CD4-positive, alpha-beta memory T cell (primary cell): ENCODE data around the gene LHX4. TPM values are rescaled to one million over a fixed set of nuclear protein-coding genes. Genes with fewer than 3 reads are reported as not detected.
A peak's percentile ranks its signal among the peaks of the same experiment; 100 is the strongest.
"Not testable (repeated sequence)": the region's sequence is repeated elsewhere in the genome, so short reads cannot be mapped to it uniquely, and the experiment has no call there.

Source experiments
- CTCF ChIA-PET: fragments of 350-600 bp; sonication (Branson Sonifier 250); formaldehyde crosslinking; loops from one replicate; lab custom pipeline; 2021; ENCODE audit warnings: inconsistent platforms; ENCODE audit not compliant: partially characterized antibody; lab: Charles Lee
- POLR2A ChIA-PET: fragments of 350-600 bp; sonication (Branson Sonifier 250); formaldehyde crosslinking; loops from one replicate; lab custom pipeline; 2021; ENCODE audit not compliant: partially characterized antibody; lab: Charles Lee
- DNase-seq, 5 donors: peaks; one replicate each; pipeline versions ENCODE4 v3.0.0 to v3.0.0-alpha.2; 2020 to 2022; ENCODE audit warnings: mixed read lengths in 1 of 5
- H3K27ac ChIP-seq: one replicate; pipeline ENCODE4 v1.7.0; 2013; ENCODE audit warnings: low read depth, low read length
- H3K27me3 ChIP-seq: 2 replicates; pipeline ENCODE4 v1.7.0; 2013; ENCODE audit warnings: mild to moderate bottlenecking, low read length, moderate library complexity; ENCODE audit not compliant: insufficient read depth
- H3K36me3 ChIP-seq: 2 replicates; pipeline ENCODE4 v1.7.0; 2013; ENCODE audit warnings: mild to moderate bottlenecking, low read length, moderate library complexity; ENCODE audit not compliant: insufficient read depth
- H3K4me1 ChIP-seq: 2 replicates; pipeline ENCODE4 v1.7.0; 2013; ENCODE audit warnings: mild to moderate bottlenecking, low read length, moderate library complexity; ENCODE audit not compliant: insufficient read depth
- H3K4me3 ChIP-seq, 2 donors: one replicate each; pipeline ENCODE4 v1.7.0; 2013; ENCODE audit warnings: low read length in 2 of 2, mild to moderate bottlenecking in 1 of 2
- H3K9me3 ChIP-seq, 2 donors: one replicate each; pipeline ENCODE4 v1.7.0; 2013; ENCODE audit warnings: low read length in 2 of 2, control low read depth in 1 of 2; ENCODE audit not compliant: control insufficient read depth in 1 of 2
- H3K27ac Mint-ChIP-seq, 7 donors: one replicate each; pipeline ENCODE4 v1.8.0; 2020 to 2021; ENCODE audit warnings: mixed read lengths in 7 of 7, mild to moderate bottlenecking in 6 of 7, inconsistent platforms in 3 of 7, moderate library complexity in 3 of 7
- H3K27me3 Mint-ChIP-seq, 2 donors: one replicate each; pipeline ENCODE4 v1.8.0; 2020 to 2021; ENCODE audit warnings: mixed read lengths in 2 of 2
- H3K36me3 Mint-ChIP-seq, 2 donors: one replicate each; pipeline ENCODE4 v1.8.0; 2020 to 2021; ENCODE audit warnings: mixed read lengths in 2 of 2, inconsistent platforms in 1 of 2, mild to moderate bottlenecking in 1 of 2
- H3K4me1 Mint-ChIP-seq, 4 donors: one replicate each; pipeline ENCODE4 v1.8.0; 2020 to 2021; ENCODE audit warnings: mixed read lengths in 4 of 4, mild to moderate bottlenecking in 1 of 4
- H3K4me3 Mint-ChIP-seq, 8 donors: one replicate each; pipeline ENCODE4 v1.8.0; 2020 to 2021; ENCODE audit warnings: mixed read lengths in 8 of 8, mild to moderate bottlenecking in 7 of 8, moderate library complexity in 6 of 8, inconsistent platforms in 3 of 8
- H3K9me3 Mint-ChIP-seq, 8 donors: one replicate each; pipeline ENCODE4 v1.8.0; 2020 to 2021; ENCODE audit warnings: mixed read lengths in 8 of 8, mild to moderate bottlenecking in 5 of 8, inconsistent platforms in 3 of 8, moderate library complexity in 1 of 8
- intact Hi-C: fragments of 100-400 bp; cut with micrococcal nuclease; formaldehyde crosslinking; loops from one replicate; pipeline ENCODE4 v1.15.1; 2023
- polyA plus RNA-seq, 2 donors: library from polyadenylated mRNA; unstranded; fragments of 300-500 nt; fragmentation: Illumina TruSeq; gene quantifications; one replicate each; pipeline ENCODE4 v1.2.3, GENCODE V29; 2021
- total RNA-seq, 2 experiments: library from RNA; stranded (reverse); gene quantifications; one replicate each; pipeline ENCODE4 v1.2.3, GENCODE V29; 2021

Gene LHX4
- total and polyA plus RNA-seq, 4 experiments from 2014 or later: 0.25 TPM; not detected in 3

- no peak overlapping the region for H3K27ac Mint-ChIP-seq
- H3K4me3 Mint-ChIP-seq: no peak overlapping the region
- intact Hi-C loops: no loop called here
- H3K27me3 Mint-ChIP-seq: no peaks in the 10 kb centered on the region
- H3K27me3 ChIP-seq: no peaks in the 10 kb centered on the region
- POLR2A ChIA-PET: no interaction called here
- CTCF ChIA-PET: interaction anchor here (0.6 to 1.1 kb wide), 2 partner anchors 17 to 39 kb away, joined by 3 to 5 read pairs; no protein-coding TSS in a partner anchor
- no peaks in the 10 kb centered on the region for H3K36me3 ChIP-seq
- H3K9me3 ChIP-seq: no peaks in the 10 kb centered on the region
- H3K36me3 Mint-ChIP-seq: peaks cover 24 to 39% of the 10 kb centered on the region in 2 donors
- H3K27ac ChIP-seq: no peak overlapping the region
- DNase-seq: no peak
- peaks cover 0 to 8% (median 1%) of the 10 kb centered on the region in 4 donors for H3K4me1 Mint-ChIP-seq
- no peak overlapping the region for H3K4me3 ChIP-seq
- H3K9me3 Mint-ChIP-seq: peaks cover 0 to 1% (median 0%) of the 10 kb centered on the region in 8 donors
- peaks cover 3% of the 10 kb centered on the region for H3K4me1 ChIP-seq
These were observed 33.5 kb upstream of the LHX4 start for GRCh38 chr1:180196436-180197003.

GRCh38 chr1:180197231-180197630 lies 32.8 kb upstream of the LHX4 start:
- no peak for DNase-seq
- Mint-ChIP-seq H3K27me3 (no peaks in the 10 kb centered on the region), H3K9me3 (peaks cover 0 to 1% (median 0%) of the 10 kb centered on the region in 8 donors), H3K4me3 (no peak overlapping the region), H3K27ac (peak overlapping the region in 2 of 7 donors; percentile 37 to 63), H3K4me1 (peaks cover 0 to 2% (median 0%) of the 10 kb centered on the region in 4 donors), H3K36me3 (peaks cover 18 to 34% of the 10 kb centered on the region in 2 donors)
- H3K27ac ChIP-seq: no peak overlapping the region
- ChIA-PET POLR2A (no interaction called here), CTCF (interaction anchor here (0.6 to 1.1 kb wide), 3 partner anchors 8 to 39 kb away, joined by 3 to 5 read pairs (median 3); no protein-coding TSS in a partner anchor)
- intact Hi-C loops: no loop called here
- H3K4me1 ChIP-seq: no peaks in the 10 kb centered on the region
- H3K4me3 ChIP-seq: no peak overlapping the region
- H3K9me3 ChIP-seq: no peaks in the 10 kb centered on the region
- H3K36me3 ChIP-seq: no peaks in the 10 kb centered on the region
- H3K27me3 ChIP-seq: no peaks in the 10 kb centered on the region

- Histone ChIP-seq H3K27me3 (no peaks in the 10 kb centered on the region), H3K27ac (no peak overlapping the region), H3K36me3 (no peaks in the 10 kb centered on the region), H3K9me3 (no peaks in the 10 kb centered on the region), H3K4me3 (no peak overlapping the region), H3K4me1 (no peaks in the 10 kb centered on the region)
- no peak for DNase-seq
- H3K9me3 Mint-ChIP-seq: peaks cover 0 to 1% (median 0%) of the 10 kb centered on the region in 8 donors
- intact Hi-C loops: no loop called here
- ChIA-PET POLR2A (no interaction called here), CTCF (interaction anchor here (1.1 kb wide), 2 partner anchors 9 to 10 kb away, joined by 3 read pairs; no protein-coding TSS in a partner anchor)
- no peaks in the 10 kb centered on the region for H3K27me3 Mint-ChIP-seq
- no peaks in the 10 kb centered on the region for H3K4me1 Mint-ChIP-seq
- peaks cover 10 to 25% of the 10 kb centered on the region in 2 donors for H3K36me3 Mint-ChIP-seq
- H3K4me3 Mint-ChIP-seq: no peak overlapping the region
- H3K27ac Mint-ChIP-seq: no peak overlapping the region
These were observed 31.9 kb upstream of the LHX4 start for GRCh38 chr1:180198196-180198595.

GRCh38 chr1:180198611-180199010 lies 31.5 kb upstream of the LHX4 start:
- Mint-ChIP-seq H3K27ac (no peak overlapping the region), H3K4me1 (no peaks in the 10 kb centered on the region), H3K27me3 (no peaks in the 10 kb centered on the region), H3K36me3 (peaks cover 9 to 22% of the 10 kb centered on the region in 2 donors), H3K9me3 (peaks cover 0 to 1% (median 0%) of the 10 kb centered on the region in 8 donors), H3K4me3 (no peak overlapping the region)
- H3K27ac ChIP-seq: no peak overlapping the region
- H3K4me3 ChIP-seq: no peak overlapping the region
- intact Hi-C loops: no loop called here
- H3K27me3 ChIP-seq: no peaks in the 10 kb centered on the region
- H3K9me3 ChIP-seq: no peaks in the 10 kb centered on the region
- no peak for DNase-seq
- CTCF ChIA-PET: interaction anchor here (1.1 kb wide), 1 partner anchor 10 kb away, joined by 3 read pairs; no protein-coding TSS in a partner anchor
- no peaks in the 10 kb centered on the region for H3K36me3 ChIP-seq
- no peaks in the 10 kb centered on the region for H3K4me1 ChIP-seq
- POLR2A ChIA-PET: no interaction called here

GRCh38 chr1:180199018-180199417 lies 31.0 kb upstream of the LHX4 start:
- H3K36me3 ChIP-seq: no peaks in the 10 kb centered on the region
- ChIA-PET CTCF (interaction anchor here (1.1 kb wide), 1 partner anchor 11 kb away, joined by 3 read pairs; no protein-coding TSS in a partner anchor), POLR2A (no interaction called here)
- Mint-ChIP-seq H3K4me3 (no peak overlapping the region), H3K36me3 (peaks cover 9 to 22% of the 10 kb centered on the region in 2 donors), H3K27ac (no peak overlapping the region), H3K27me3 (no peaks in the 10 kb centered on the region), H3K4me1 (no peaks in the 10 kb centered on the region), H3K9me3 (peaks cover 0 to 1% (median 0%) of the 10 kb centered on the region in 8 donors)
- no peak overlapping the region for H3K27ac ChIP-seq
- no peaks in the 10 kb centered on the region for H3K9me3 ChIP-seq
- intact Hi-C loops: no loop called here
- no peaks in the 10 kb centered on the region for H3K4me1 ChIP-seq
- no peak for DNase-seq
- no peak overlapping the region for H3K4me3 ChIP-seq
- no peaks in the 10 kb centered on the region for H3K27me3 ChIP-seq

GRCh38 chr1:180201451-180202200 lies 28.4 kb upstream of the LHX4 start:
- peak overlapping the region in 1 of 8 donors; percentile 26 for H3K4me3 Mint-ChIP-seq
- peak overlapping the region in 1 of 7 donors; percentile 44 for H3K27ac Mint-ChIP-seq
- no peak overlapping the region for H3K27ac ChIP-seq
- H3K36me3 ChIP-seq: no peaks in the 10 kb centered on the region
- H3K27me3 ChIP-seq: no peaks in the 10 kb centered on the region
- H3K27me3 Mint-ChIP-seq: no peaks in the 10 kb centered on the region
- peaks cover 0 to 1% (median 0%) of the 10 kb centered on the region in 8 donors for H3K9me3 Mint-ChIP-seq
- no peaks in the 10 kb centered on the region for H3K9me3 ChIP-seq
- H3K4me3 ChIP-seq: no peak overlapping the region
- no peaks in the 10 kb centered on the region for H3K4me1 ChIP-seq
- no peak for DNase-seq
- intact Hi-C loops: no loop called here
- ChIA-PET POLR2A (interaction anchor here (0.6 kb wide), 1 partner anchor 1073 kb away, joined by 3 read pairs; no protein-coding TSS in a partner anchor), CTCF (interaction anchor here (1.5 kb wide), 1 partner anchor 23 kb away, joined by 5 read pairs; no protein-coding TSS in a partner anchor)
- no peaks in the 10 kb centered on the region for H3K4me1 Mint-ChIP-seq
- peaks cover 0 to 7% of the 10 kb centered on the region in 2 donors for H3K36me3 Mint-ChIP-seq

- H3K36me3 ChIP-seq, H3K9me3 Mint-ChIP-seq, H3K36me3 Mint-ChIP-seq, H3K27me3 Mint-ChIP-seq, DNase-seq, H3K4me1 ChIP-seq, H3K4me1 Mint-ChIP-seq, H3K4me3 Mint-ChIP-seq, POLR2A ChIA-PET, H3K4me3 ChIP-seq, H3K9me3 ChIP-seq, H3K27me3 ChIP-seq, intact Hi-C loops, H3K27ac ChIP-seq: not testable (repeated sequence)
- CTCF ChIA-PET: interaction anchor here (1.2 kb wide), 1 partner anchor 23 kb away, joined by 5 read pairs; no protein-coding TSS in a partner anchor
- peak overlapping the region in 1 of 7 donors; percentile 46 for H3K27ac Mint-ChIP-seq
These were observed 27.5 kb upstream of the LHX4 start for GRCh38 chr1:180202588-180202987.
